Lower leg skin (tissue), 3 donors: ENCODE data around the gene PNLIPRP2.

Source experiments
- CTCF ChIP-seq, 3 donors: fragments of 450-650 bp; IDR thresholded peaks; one replicate each; pipeline ENCODE4 v1.5.1; 2016; ENCODE audit warnings: antibody characterized with exemption in 3 of 3, mild to moderate bottlenecking in 3 of 3, moderate library complexity in 2 of 3
- POLR2A ChIP-seq, 2 donors: fragments of 450-650 bp; IDR thresholded peaks; one replicate each; pipeline ENCODE4 v1.6.1; 2016 to 2017; ENCODE audit warnings: antibody characterized with exemption in 2 of 2, mild to moderate bottlenecking in 1 of 2, moderate library complexity in 1 of 2

- TF ChIP-seq CTCF (IDR thresholded peaks at IDR 0.05) (no peak), POLR2A (IDR thresholded peaks at IDR 0.05) (no peak)
These were observed 69.9 kb downstream of the PNLIPRP2 start for GRCh38 chr10:116690356-116691322.
